ENCODE data around the gene F2RL2. TPM values are rescaled to one million over a fixed set of nuclear protein-coding genes. Genes with fewer than 3 reads are reported as not detected.

F2RL2 gene
- total RNA-seq, 1 donor from 2014 or later = 4.3 TPM

- Histone ChIP-seq H3K79me2 (ENCODE audit: low read depth) (no peaks in the 10 kb centered on the region), H3K27me3 (no peaks in the 10 kb centered on the region), H3K4me1 (no peaks in the 10 kb centered on the region), H3K9ac (no peak overlapping the region), H3F3A (ENCODE audit: low read depth) (no peaks in the 10 kb centered on the region), H3K9me3 (ENCODE audit: low read depth) (no peaks in the 10 kb centered on the region), H3K36me3 (no peaks in the 10 kb centered on the region), H3K4me3 (no peak overlapping the region), H3K27ac (no peak overlapping the region), H3K4me2 (no peak overlapping the region), H4K20me1 (ENCODE audit: low read depth) (no peaks in the 10 kb centered on the region), H2AFZ (replicated peaks) (no peak overlapping the region)
- no peaks in the 10 kb centered on the region for H3K9me3 Mint-ChIP-seq
- H3K4me3 Mint-ChIP-seq = no peak overlapping the region
- no peaks in the 10 kb centered on the region for H3K27me3 Mint-ChIP-seq (ENCODE audit: insufficient read depth, low read depth)
- H3K36me3 Mint-ChIP-seq = peaks cover 4% of the 10 kb centered on the region
- no peak overlapping the region for H3K27ac Mint-ChIP-seq
- DNase-seq (ENCODE audit: low spot score) = no peak
- no peaks in the 10 kb centered on the region for H3K4me1 Mint-ChIP-seq
- TF ChIP-seq CTCF (IDR thresholded peaks at IDR 0.05) (no peak), EZH2 (IDR thresholded peaks at IDR 0.05) (no peak)
Measured at GRCh38 chr5:76595755-76596481, 27.3 kb downstream of the F2RL2 start.

GRCh38 chr5:76594107-76594506 is 29.1 kb downstream of the F2RL2 start:
- no peak overlapping the region for H3K9ac ChIP-seq
- no peaks in the 10 kb centered on the region for H3K4me1 ChIP-seq
- no peak overlapping the region for H3K4me2 ChIP-seq
- no peak overlapping the region for H3K27ac ChIP-seq
- no peaks in the 10 kb centered on the region for H4K20me1 ChIP-seq (ENCODE audit: low read depth)
- no peak overlapping the region for H3K27ac Mint-ChIP-seq
- TF ChIP-seq EZH2 (IDR thresholded peaks at IDR 0.05) = no peak
- TF ChIP-seq EZH2phosphoT487 (IDR thresholded peaks at IDR 0.05) = no peak
- DNase-seq (ENCODE audit: low spot score) = no peak
- no peaks in the 10 kb centered on the region for H3K36me3 ChIP-seq
- H3K9me3 ChIP-seq (ENCODE audit: low read depth) = no peaks in the 10 kb centered on the region
- peaks cover 4% of the 10 kb centered on the region for H3K36me3 Mint-ChIP-seq
- H2AFZ ChIP-seq (replicated peaks) = no peak overlapping the region
- H3K4me1 Mint-ChIP-seq = no peaks in the 10 kb centered on the region
- H3K27me3 Mint-ChIP-seq (ENCODE audit: insufficient read depth, low read depth) = no peaks in the 10 kb centered on the region
- H3K4me3 Mint-ChIP-seq = no peak overlapping the region
- no peak overlapping the region for H3K4me3 ChIP-seq
- no peaks in the 10 kb centered on the region for H3K9me3 Mint-ChIP-seq
- no peaks in the 10 kb centered on the region for H3F3A ChIP-seq (ENCODE audit: low read depth)
- H3K27me3 ChIP-seq = no peaks in the 10 kb centered on the region
- H3K79me2 ChIP-seq (ENCODE audit: low read depth) = no peaks in the 10 kb centered on the region

GRCh38 chr5:76592692-76593091 is 30.5 kb downstream of the F2RL2 start:
- H3K4me3 Mint-ChIP-seq = no peak overlapping the region
- H3K4me1 Mint-ChIP-seq = no peaks in the 10 kb centered on the region
- Histone ChIP-seq H4K20me1 (ENCODE audit: low read depth) (no peaks in the 10 kb centered on the region), H3K4me2 (no peak overlapping the region), H2AFZ (replicated peaks) (no peak overlapping the region), H3F3A (ENCODE audit: low read depth) (no peaks in the 10 kb centered on the region), H3K36me3 (no peaks in the 10 kb centered on the region), H3K27me3 (no peaks in the 10 kb centered on the region), H3K9me3 (ENCODE audit: low read depth) (no peaks in the 10 kb centered on the region), H3K79me2 (ENCODE audit: low read depth) (no peaks in the 10 kb centered on the region), H3K4me1 (no peaks in the 10 kb centered on the region), H3K4me3 (no peak overlapping the region), H3K9ac (no peak overlapping the region), H3K27ac (no peak overlapping the region)
- peaks cover 4% of the 10 kb centered on the region for H3K36me3 Mint-ChIP-seq
- H3K9me3 Mint-ChIP-seq = no peaks in the 10 kb centered on the region
- no peaks in the 10 kb centered on the region for H3K27me3 Mint-ChIP-seq (ENCODE audit: insufficient read depth, low read depth)
- DNase-seq (ENCODE audit: low spot score) = no peak
- no peak overlapping the region for H3K27ac Mint-ChIP-seq
- no peak for TF ChIP-seq CTCF (IDR thresholded peaks at IDR 0.05)

- TF ChIP-seq EZH2 (IDR thresholded peaks at IDR 0.05) (no peak), CTCF (IDR thresholded peaks at IDR 0.05) (no peak), EZH2phosphoT487 (IDR thresholded peaks at IDR 0.05) (no peak)
- Histone ChIP-seq H3K79me2 (ENCODE audit: low read depth) (no peaks in the 10 kb centered on the region), H3K4me3 (no peak overlapping the region), H3K9me3 (ENCODE audit: low read depth) (no peaks in the 10 kb centered on the region), H3K9ac (no peak overlapping the region), H3K4me2 (no peak overlapping the region), H3F3A (ENCODE audit: low read depth) (no peaks in the 10 kb centered on the region), H3K27me3 (no peaks in the 10 kb centered on the region), H3K4me1 (no peaks in the 10 kb centered on the region), H3K27ac (no peak overlapping the region), H2AFZ (replicated peaks) (no peak overlapping the region), H3K36me3 (no peaks in the 10 kb centered on the region), H4K20me1 (ENCODE audit: low read depth) (no peaks in the 10 kb centered on the region)
- Mint-ChIP-seq H3K4me3 (no peak overlapping the region), H3K36me3 (peaks cover 4% of the 10 kb centered on the region), H3K27ac (no peak overlapping the region), H3K27me3 (ENCODE audit: insufficient read depth, low read depth) (no peaks in the 10 kb centered on the region), H3K9me3 (no peaks in the 10 kb centered on the region), H3K4me1 (no peaks in the 10 kb centered on the region)
- no peak for DNase-seq (ENCODE audit: low spot score)
Measured at GRCh38 chr5:76591366-76591765, 31.8 kb downstream of the F2RL2 start.

All from neural progenitor cell (in vitro differentiated cells).